Ectodermal cell (in vitro differentiated cells): ENCODE measurements around the gene COMMD8.

ENCODE experiments used
- H3K27ac ChIP-seq: 2 replicates; pipeline ENCODE4 v1.7.0; 2013; ENCODE audit warnings: mild to moderate bottlenecking, low read depth, low read length; ENCODE audit not compliant: insufficient read depth, poor library complexity, severe bottlenecking
- H3K27me3 ChIP-seq: 2 replicates; pipeline ENCODE4 v1.7.0; 2013; ENCODE audit warnings: mild to moderate bottlenecking, low read length; ENCODE audit not compliant: insufficient read depth, control insufficient read depth, poor library complexity, severe bottlenecking
- H3K36me3 ChIP-seq: one replicate; pipeline ENCODE4 v1.7.0; 2013; ENCODE audit warnings: low read length; ENCODE audit not compliant: control insufficient read depth, insufficient read depth
- H3K4me1 ChIP-seq: one replicate; pipeline ENCODE4 v1.7.0; 2013; ENCODE audit warnings: low read length; ENCODE audit not compliant: control insufficient read depth, insufficient read depth
- H3K4me3 ChIP-seq: 2 replicates; pipeline ENCODE4 v1.7.0; 2013; ENCODE audit warnings: low read depth, low read length, control low read depth; ENCODE audit not compliant: insufficient read depth
- H3K9me3 ChIP-seq: 2 replicates; pipeline ENCODE4 v1.7.0; 2013; ENCODE audit warnings: mild to moderate bottlenecking, low read length, moderate library complexity; ENCODE audit not compliant: control insufficient read depth
- WGBS, 2 experiments: methylation state at CpG; one replicate each; pipeline ENCODE4 v1.1.7; 2013; ENCODE audit warnings: missing lambda C conversion rate in 2 of 2; 5-methylcytosine and 5-hydroxymethylcytosine counted together

The COMMD8 gene

DNA sequence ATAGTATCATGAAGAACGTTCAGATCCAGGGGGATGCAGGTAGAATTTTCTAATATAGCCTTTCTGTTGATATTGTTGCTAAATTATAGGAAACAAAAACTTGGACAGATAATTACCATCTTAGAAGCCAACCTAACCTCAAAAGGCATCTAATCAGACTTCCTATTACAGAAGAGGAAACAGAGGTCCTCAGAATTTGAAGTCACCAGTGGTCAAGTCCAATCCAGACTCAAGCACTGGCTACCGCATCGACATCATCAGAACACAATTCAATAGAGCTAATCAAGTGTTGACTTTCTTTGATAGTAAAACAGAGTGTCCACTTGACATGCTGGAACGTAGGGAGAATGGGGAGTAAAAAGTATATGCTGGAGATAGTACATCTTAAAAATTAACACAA lies 11.3 kb upstream of the COMMD8 start:
- H3K9me3 ChIP-seq = no peaks in the 10 kb centered on the region
- H3K4me3 ChIP-seq = no peak overlapping the region
- H3K27ac ChIP-seq = no peak overlapping the region
- H3K27me3 ChIP-seq = no peaks in the 10 kb centered on the region
- H3K4me1 ChIP-seq = no peaks in the 10 kb centered on the region
- 98% methylated on average over 3 of the region's 4 CpGs; no CpG with 5 or more reads in 1 of the 2 experiments for WGBS, 2 experiments
- H3K36me3 ChIP-seq = no peaks in the 10 kb centered on the region

DNA sequence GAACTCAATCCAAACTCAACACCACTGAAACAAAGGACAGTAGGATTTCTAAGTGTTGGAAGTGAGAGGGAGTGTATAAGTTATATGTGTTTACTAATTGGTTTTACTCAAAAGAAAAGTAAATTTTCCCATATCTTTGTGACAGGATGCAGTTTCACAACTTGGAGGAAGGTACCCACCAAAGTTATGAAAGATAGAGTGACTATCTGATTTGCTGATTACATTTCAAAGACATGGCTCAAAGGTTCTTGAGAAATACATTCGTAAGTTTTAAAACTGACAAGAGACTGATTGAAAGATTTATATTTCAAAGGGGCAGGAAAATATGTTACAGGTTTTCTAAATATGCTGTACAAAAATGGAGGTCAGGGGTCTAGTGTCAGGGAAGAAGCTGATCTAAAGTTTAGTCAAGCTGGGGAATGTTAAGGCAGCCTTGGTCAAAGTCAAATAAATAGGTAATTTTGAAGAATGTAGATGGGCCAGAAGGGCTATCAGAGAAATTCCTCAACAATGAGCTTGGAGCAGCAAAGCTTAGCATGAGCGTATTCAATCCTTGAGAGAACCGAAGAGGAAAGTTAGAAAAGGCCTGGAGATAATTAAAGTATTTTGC lies 9.7 kb upstream of the COMMD8 start:
- 92 to 94% methylated on average over 3 of the region's 3 CpGs for WGBS, 2 experiments
- no peaks in the 10 kb centered on the region for H3K9me3 ChIP-seq

DNA sequence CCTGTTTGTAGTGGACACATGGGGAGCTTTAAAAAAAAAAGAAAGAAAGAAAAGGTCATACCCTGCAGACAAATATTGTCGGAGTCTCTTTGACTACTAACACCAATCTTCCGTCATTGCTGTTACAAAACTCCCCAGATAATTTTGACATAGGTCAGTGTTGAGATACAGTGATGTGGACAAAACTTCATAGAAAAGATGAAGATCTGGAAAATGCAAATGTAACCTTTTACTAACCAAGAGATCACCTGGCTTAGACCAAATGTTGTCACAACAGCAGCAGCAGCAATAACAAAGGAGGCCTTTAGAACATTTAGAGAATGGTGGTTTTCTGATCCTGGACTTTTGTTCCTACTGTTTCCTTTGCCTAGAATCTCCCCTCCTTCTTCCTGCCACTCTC lies 8.1 kb upstream of the COMMD8 start:
- Histone ChIP-seq H3K27ac (no peak overlapping the region), H3K9me3 (no peaks in the 10 kb centered on the region), H3K27me3 (no peaks in the 10 kb centered on the region), H3K4me1 (no peaks in the 10 kb centered on the region), H3K36me3 (no peaks in the 10 kb centered on the region), H3K4me3 (no peak overlapping the region)
- no CpG with 5 or more reads among the region's 2 CpGs for WGBS, 2 experiments

More for the DNA sequence above, 9.7 kb upstream of the COMMD8 start:
- H3K27me3 ChIP-seq = no peaks in the 10 kb centered on the region
- no peak overlapping the region for H3K4me3 ChIP-seq
- no peaks in the 10 kb centered on the region for H3K4me1 ChIP-seq
- H3K27ac ChIP-seq = no peak overlapping the region
- H3K36me3 ChIP-seq = no peaks in the 10 kb centered on the region

- 86 to 94% methylated on average over 3 to 4 of the region's 4 CpGs for WGBS, 2 experiments
- Histone ChIP-seq H3K27ac (no peak overlapping the region), H3K4me1 (no peaks in the 10 kb centered on the region), H3K36me3 (no peaks in the 10 kb centered on the region), H3K9me3 (no peaks in the 10 kb centered on the region), H3K4me3 (no peak overlapping the region), H3K27me3 (no peaks in the 10 kb centered on the region)
These were observed 7.6 kb upstream of the COMMD8 start for GRCh38 chr4:47471064-47471463.

GRCh38 chr4:47469951-47470350 lies 6.4 kb upstream of the COMMD8 start:
- 89 to 100% methylated on average over 1 to 3 of the region's 3 CpGs for WGBS, 2 experiments
- Histone ChIP-seq H3K9me3 (no peaks in the 10 kb centered on the region), H3K27me3 (no peaks in the 10 kb centered on the region), H3K4me3 (no peak overlapping the region), H3K27ac (no peak overlapping the region), H3K4me1 (no peaks in the 10 kb centered on the region), H3K36me3 (no peaks in the 10 kb centered on the region)

GRCh38 chr4:47468706-47469365 lies 5.3 kb upstream of the COMMD8 start:
- Histone ChIP-seq H3K27ac (no peak overlapping the region), H3K4me3 (no peak overlapping the region), H3K36me3 (no peaks in the 10 kb centered on the region), H3K9me3 (no peaks in the 10 kb centered on the region), H3K4me1 (no peaks in the 10 kb centered on the region), H3K27me3 (no peaks in the 10 kb centered on the region)
- 81 to 84% methylated on average over 3 to 6 of the region's 6 CpGs for WGBS, 2 experiments

GRCh38 chr4:47466056-47466785 lies 2.7 kb upstream of the COMMD8 start:
- no peaks in the 10 kb centered on the region for H3K27me3 ChIP-seq
- H3K4me1 ChIP-seq = peaks cover 4% of the 10 kb centered on the region
- H3K27ac ChIP-seq = no peak overlapping the region
- no CpG with 5 or more reads among the region's 2 CpGs for WGBS, 2 experiments
- no peaks in the 10 kb centered on the region for H3K36me3 ChIP-seq
- H3K4me3 ChIP-seq = no peak overlapping the region
- no peaks in the 10 kb centered on the region for H3K9me3 ChIP-seq

GRCh38 chr4:47465004-47465403 lies 1.5 kb upstream of the COMMD8 start:
- Histone ChIP-seq H3K4me1 (peaks cover 4% of the 10 kb centered on the region), H3K27me3 (no peaks in the 10 kb centered on the region), H3K27ac (no peak overlapping the region), H3K9me3 (no peaks in the 10 kb centered on the region), H3K4me3 (no peak overlapping the region), H3K36me3 (no peaks in the 10 kb centered on the region)
- WGBS, 2 experiments = 85 to 91% methylated on average over 2 of the region's 2 CpGs

DNA sequence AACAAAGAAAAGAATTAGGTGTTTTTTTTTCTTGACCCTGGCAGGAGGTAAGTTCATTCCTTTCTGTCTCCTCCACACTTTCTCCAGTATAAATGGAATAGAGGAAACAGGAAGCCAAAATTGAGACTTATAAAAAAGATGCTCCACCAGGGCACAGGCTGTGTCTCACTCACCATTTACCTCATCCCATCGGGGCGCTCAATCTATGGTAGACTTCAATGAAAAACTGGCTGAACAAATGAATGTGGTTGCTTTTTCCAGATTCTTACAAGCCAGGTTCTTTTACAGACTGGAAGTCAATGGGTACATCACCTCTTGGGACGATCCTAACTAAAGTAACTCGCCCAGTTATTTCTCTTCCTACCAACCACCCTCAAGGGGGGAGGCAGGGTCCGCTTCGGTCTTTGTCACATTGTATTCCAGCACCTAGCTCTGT lies 685 bp downstream of the COMMD8 start:
- Histone ChIP-seq H3K27me3 (no peaks in the 10 kb centered on the region), H3K4me3 (peak overlapping the region; percentile 69), H3K36me3 (no peaks in the 10 kb centered on the region), H3K4me1 (peaks cover 4% of the 10 kb centered on the region), H3K27ac (no peak overlapping the region), H3K9me3 (no peaks in the 10 kb centered on the region)
- WGBS, 2 experiments = 5 to 7% methylated on average over 6 of the region's 6 CpGs

- 78 to 86% methylated on average over 4 of the region's 4 CpGs for WGBS, 2 experiments
These were observed 11.8 kb downstream of the COMMD8 start for GRCh38 chr4:47451657-47452056.

More at GRCh38 chr4:47451657-47452056, 11.8 kb downstream of the COMMD8 start:
- Histone ChIP-seq H3K4me1 (no peaks in the 10 kb centered on the region), H3K36me3 (peaks cover 4% of the 10 kb centered on the region), H3K4me3 (no peak overlapping the region), H3K27ac (no peak overlapping the region), H3K9me3 (no peaks in the 10 kb centered on the region), H3K27me3 (no peaks in the 10 kb centered on the region)
